GM18508 (cell line): ENCODE measurements around the gene BATF3.
"Not testable (repeated sequence)": the region's sequence is repeated elsewhere in the genome, so short reads cannot be mapped to it uniquely, and the experiment has no call there.

ENCODE experiments used
- ATAC-seq: cut with Tn5 transposase; IDR thresholded peaks from one replicate; pipeline ENCODE4 v1.9.1; 2021; ENCODE audit warnings: moderate number of reproducible peaks; ENCODE audit not compliant: insufficient read depth, unreplicated experiment

Gene BATF3

DNA sequence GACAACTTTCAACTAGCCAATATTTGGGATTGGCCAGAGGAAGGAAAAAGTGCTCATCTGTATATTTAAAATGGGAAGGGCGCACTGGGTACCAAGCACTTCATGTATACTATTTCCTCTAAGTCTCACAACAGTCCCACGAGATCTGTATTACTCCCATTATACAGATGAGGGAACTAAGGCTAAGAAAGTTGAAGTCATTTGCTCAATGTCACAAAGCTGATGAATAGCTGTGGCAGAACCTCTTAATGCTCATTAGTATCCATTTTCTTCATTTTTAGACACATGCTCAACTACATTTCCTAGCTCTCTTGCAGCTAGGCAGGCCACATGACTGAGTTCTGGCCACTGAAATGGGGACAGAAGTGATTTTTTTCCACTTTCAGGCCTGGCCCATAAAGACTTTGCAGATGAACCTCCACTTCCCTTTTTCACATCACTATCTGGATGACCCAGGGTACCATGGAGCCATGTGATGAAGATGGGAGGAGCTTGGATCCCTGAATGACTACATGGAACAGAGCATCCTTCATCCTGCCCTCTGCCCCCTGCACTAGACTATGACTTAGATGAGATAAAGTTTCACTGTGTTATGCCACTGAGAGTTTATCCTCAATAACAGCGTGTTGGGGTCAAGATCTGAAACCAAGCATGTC, 59.3 kb downstream of the BATF3 start:
- ATAC-seq = no peak

DNA sequence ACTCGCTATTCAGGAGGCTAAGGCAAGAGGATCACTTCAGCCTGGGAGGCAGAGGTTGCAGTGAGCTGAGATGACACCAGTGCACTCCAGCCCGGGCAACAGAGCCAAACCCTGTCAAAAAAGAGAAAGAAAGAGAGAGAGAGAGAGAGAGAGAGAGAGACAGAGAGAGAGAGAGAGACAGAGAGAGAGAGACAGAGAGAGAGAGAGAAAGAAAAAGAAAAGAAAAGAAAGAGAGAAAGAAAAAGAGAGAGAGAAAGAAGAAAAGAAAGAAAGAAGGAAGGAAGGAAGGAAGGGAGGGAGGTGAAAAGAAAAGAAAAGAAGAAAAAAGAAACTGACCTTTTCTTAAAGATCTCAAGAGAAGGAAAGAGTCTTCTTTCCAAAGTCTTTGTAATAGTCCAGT, 60.1 kb downstream of the BATF3 start:
- not testable (repeated sequence) for ATAC-seq

DNA sequence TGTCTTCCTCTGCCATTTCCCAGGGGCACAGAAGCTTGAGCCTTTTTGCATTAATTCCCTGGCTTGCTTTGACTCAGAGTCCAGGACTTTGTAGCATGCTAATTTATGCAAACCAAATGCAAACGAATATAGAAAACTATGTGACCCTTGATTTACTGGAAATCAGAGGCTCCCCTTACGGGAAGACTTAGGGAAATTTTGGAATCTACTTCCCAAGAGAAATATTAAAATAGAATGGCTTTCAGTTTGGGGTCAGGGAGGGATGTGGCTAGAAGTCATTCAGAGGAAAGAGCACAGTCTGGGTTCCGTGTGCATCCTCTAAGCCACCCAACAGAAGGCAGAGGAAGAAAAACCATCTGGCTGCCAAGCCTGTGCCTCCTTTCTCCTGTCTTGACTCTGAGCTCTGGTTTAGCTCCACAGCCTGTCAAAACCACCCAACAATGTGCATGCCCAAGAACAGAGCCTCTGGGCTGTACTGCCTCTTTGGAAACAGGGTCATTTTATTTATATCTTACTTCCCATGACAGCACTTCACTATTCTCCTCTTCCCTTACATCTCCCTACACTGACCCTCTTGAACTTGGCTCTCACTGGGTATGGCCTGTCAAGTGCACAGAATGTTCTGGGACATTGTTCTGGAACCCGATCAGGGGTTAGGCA, 61.0 kb downstream of the BATF3 start:
- ATAC-seq = no peak

DNA sequence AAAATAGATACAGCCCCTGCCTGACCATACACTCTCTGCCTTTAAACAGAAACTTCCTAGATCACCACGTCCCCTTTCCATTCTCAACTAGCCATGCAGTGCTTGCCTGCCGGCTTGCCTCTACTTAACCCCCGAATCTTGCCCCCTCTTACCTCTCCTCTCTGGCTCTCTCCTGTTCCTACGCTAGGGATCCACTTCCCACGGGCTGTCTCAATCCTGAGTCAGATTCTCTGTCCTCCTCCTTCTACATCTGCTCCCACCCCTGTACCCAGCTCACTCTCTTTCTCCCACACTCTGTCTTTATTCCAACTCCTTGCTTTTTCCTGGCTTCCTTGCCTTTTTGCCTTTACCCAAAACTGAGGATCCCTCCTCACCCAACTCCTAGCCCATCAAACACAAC, 61.7 kb downstream of the BATF3 start:
- no peak for ATAC-seq
